Effector memory CD4-positive, alpha-beta T cell (primary cell): ENCODE data around the gene DPM2.

Experiments
- DNase-seq, 3 donors: peaks; one replicate each; pipeline ENCODE4 v3.0.0-alpha.2; 2020
- H3K27ac ChIP-seq: 2 replicates; pipeline ENCODE4 v1.7.0; 2013; ENCODE audit warnings: mild to moderate bottlenecking, low read length, moderate library complexity; ENCODE audit not compliant: insufficient read depth, poor library complexity, severe bottlenecking
- H3K27me3 ChIP-seq: replicated peaks from 2 replicates; pipeline ENCODE4 v1.7.0; 2013; ENCODE audit warnings: mild to moderate bottlenecking, low read length; ENCODE audit not compliant: insufficient read depth, control insufficient read depth, poor library complexity, severe bottlenecking
- H3K36me3 ChIP-seq: 2 replicates; pipeline ENCODE4 v1.7.0; 2013; ENCODE audit warnings: mild to moderate bottlenecking, low read length, moderate library complexity; ENCODE audit not compliant: control insufficient read depth, insufficient read depth
- H3K4me1 ChIP-seq: 2 replicates; pipeline ENCODE4 v1.7.0; 2013; ENCODE audit warnings: low read length, mild to moderate bottlenecking; ENCODE audit not compliant: control insufficient read depth, insufficient read depth, poor library complexity, severe bottlenecking
- H3K4me3 ChIP-seq: 2 replicates; pipeline ENCODE4 v1.7.0; 2013; ENCODE audit warnings: low read length, low read depth, mild to moderate bottlenecking; ENCODE audit not compliant: insufficient read depth, poor library complexity, severe bottlenecking
- H3K9me3 ChIP-seq: 2 replicates; pipeline ENCODE4 v1.7.0; 2013; ENCODE audit warnings: mild to moderate bottlenecking, low read length, moderate library complexity; ENCODE audit not compliant: control insufficient read depth

The DPM2 gene

DNA sequence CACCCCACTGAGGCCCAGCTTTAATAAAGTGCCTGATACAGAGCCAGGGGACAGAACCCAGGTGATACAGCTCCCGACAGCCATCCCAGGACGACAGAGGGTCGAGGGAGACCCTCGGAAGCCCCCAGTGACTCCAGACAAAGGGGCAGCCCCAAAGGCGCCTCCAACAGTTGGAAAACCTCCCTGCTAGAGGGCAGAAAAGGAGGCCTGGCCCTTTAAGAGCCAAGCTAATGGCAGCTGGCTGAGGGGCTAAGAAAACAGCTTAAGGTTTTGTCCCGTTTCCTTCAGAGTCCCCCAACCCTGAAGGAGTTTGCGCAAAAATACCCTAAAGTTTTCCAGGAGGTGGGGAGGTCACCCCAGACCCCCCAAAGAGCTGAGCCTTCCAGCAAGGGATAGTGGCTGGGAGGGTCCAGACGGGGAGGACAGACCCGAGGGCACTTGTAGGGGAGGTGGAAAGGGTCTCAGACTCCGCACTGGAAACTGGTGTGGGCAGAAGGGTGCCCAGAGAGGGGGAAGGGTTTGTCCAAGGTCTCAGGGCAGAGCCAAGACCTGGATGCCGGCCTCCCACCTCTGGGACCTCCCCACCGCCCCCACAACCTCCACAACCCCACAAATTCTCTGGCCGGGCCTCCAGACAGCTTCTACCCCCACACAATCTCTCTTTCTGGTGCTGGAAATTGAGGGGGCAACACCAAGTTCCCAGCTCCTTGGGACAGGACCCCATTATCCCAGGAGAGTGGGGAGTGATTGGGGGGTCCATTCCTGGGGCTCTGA is 52.0 kb downstream of the DPM2 start:
- Histone ChIP-seq H3K27ac (no peak overlapping the region), H3K9me3 (no peaks in the 10 kb centered on the region), H3K4me3 (no peak overlapping the region), H3K36me3 (peaks cover 44% of the 10 kb centered on the region), H3K4me1 (peaks cover 2% of the 10 kb centered on the region), H3K27me3 (no peaks in the 10 kb centered on the region)
- DNase-seq, result no peak
